Measurements from ENCODE around the gene SLC12A7.

DNA sequence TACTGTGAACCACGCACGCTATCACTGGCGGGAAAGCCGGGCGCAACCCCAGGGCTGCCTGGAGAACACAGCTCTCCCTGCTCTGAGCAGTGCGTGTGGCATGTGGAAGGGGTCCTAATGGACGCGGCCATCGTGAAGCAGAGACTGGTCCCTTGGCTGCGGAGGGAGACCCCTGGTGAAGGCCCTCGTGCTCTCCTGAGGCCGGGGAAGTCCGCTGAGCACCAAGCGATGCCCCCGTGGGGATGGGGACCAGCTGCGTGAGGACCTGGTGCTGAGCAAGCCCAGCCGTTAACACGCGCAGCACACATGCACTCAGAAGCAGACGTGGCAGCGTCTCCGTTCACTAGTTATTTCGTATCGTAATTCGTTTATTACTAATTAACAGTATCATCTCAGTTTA is 24.4 kb downstream of the SLC12A7 start:
- TF ChIP-seq, protein P1, sequence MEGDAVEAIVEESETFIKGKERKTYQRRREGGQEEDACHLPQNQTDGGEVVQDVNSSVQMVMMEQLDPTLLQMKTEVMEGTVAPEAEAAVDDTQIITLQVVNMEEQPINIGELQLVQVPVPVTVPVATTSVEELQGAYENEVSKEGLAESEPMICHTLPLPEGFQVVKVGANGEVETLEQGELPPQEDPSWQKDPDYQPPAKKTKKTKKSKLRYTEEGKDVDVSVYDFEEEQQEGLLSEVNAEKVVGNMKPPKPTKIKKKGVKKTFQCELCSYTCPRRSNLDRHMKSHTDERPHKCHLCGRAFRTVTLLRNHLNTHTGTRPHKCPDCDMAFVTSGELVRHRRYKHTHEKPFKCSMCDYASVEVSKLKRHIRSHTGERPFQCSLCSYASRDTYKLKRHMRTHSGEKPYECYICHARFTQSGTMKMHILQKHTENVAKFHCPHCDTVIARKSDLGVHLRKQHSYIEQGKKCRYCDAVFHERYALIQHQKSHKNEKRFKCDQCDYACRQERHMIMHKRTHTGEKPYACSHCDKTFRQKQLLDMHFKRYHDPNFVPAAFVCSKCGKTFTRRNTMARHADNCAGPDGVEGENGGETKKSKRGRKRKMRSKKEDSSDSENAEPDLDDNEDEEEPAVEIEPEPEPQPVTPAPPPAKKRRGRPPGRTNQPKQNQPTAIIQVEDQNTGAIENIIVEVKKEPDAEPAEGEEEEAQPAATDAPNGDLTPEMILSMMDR (IDR thresholded peaks at IDR 0.05) = no peak
- no peak for TF ChIP-seq POLR2AphosphoS5 (IDR thresholded peaks at IDR 0.05)
- TF ChIP-seq EP300 (IDR thresholded peaks at IDR 0.05) = no peak

Data from sigmoid colon (tissue), 4 donors.